Naive thymus-derived CD8-positive, alpha-beta T cell (primary cell): Measurements from ENCODE around the gene ZEB1. TPM values are rescaled to one million over a fixed set of nuclear protein-coding genes. Genes with fewer than 3 reads are reported as not detected.
"Not testable (repeated sequence)": the region's sequence is repeated elsewhere in the genome, so short reads cannot be mapped to it uniquely, and the experiment has no call there.

Source experiments
- ATAC-seq, 2 donors: fragments of 150-1000 bp; cut with Tn5 transposase in 1 of 2; sonication (Bioruptor Pico), chemical (Tn5 transposase) in 1 of 2; 1 replicate in 1 of 2; 2 replicates in 1 of 2; pipeline ENCODE4 v1.10.0; 2021; ENCODE audit warnings: mild to moderate bottlenecking in 2 of 2, moderate library complexity in 2 of 2
- POLR2A ChIA-PET: fragments of 350-600 bp; sonication (Branson Sonifier 250); formaldehyde crosslinking; loops from one replicate; lab custom pipeline; 2021; ENCODE audit warnings: antibody characterized with exemption; lab: Charles Lee
- DNase-seq, 10 donors: peaks; one replicate each; pipeline versions ENCODE4 v3.0.0 to v3.0.0-alpha.2; 2020 to 2022
- H3K27ac Mint-ChIP-seq, 10 donors: one replicate each; pipeline ENCODE4 v1.8.0; 2020 to 2022; ENCODE audit warnings: mild to moderate bottlenecking in 10 of 10, mixed read lengths in 10 of 10, moderate library complexity in 4 of 10, inconsistent platforms in 1 of 10
- H3K27me3 Mint-ChIP-seq, 5 donors: one replicate each; pipeline ENCODE4 v1.8.0; 2021 to 2022; ENCODE audit warnings: mixed read lengths in 5 of 5
- H3K36me3 Mint-ChIP-seq, 3 donors: one replicate each; pipeline ENCODE4 v1.8.0; 2020 to 2022; ENCODE audit warnings: mixed read lengths in 3 of 3, mild to moderate bottlenecking in 2 of 3, inconsistent platforms in 1 of 3
- H3K4me1 Mint-ChIP-seq, 4 donors: one replicate each; pipeline ENCODE4 v1.8.0; 2021 to 2022; ENCODE audit warnings: mixed read lengths in 4 of 4
- H3K4me3 Mint-ChIP-seq, 10 donors: one replicate each; pipeline ENCODE4 v1.8.0; 2020 to 2022; ENCODE audit warnings: mild to moderate bottlenecking in 10 of 10, mixed read lengths in 10 of 10, moderate library complexity in 6 of 10, inconsistent platforms in 1 of 10
- H3K9me3 Mint-ChIP-seq, 9 donors: one replicate each; pipeline ENCODE4 v1.8.0; 2020 to 2022; ENCODE audit warnings: mixed read lengths in 9 of 9, mild to moderate bottlenecking in 3 of 9, inconsistent platforms in 1 of 9, moderate library complexity in 1 of 9
- polyA plus RNA-seq, 3 donors: library from polyadenylated mRNA; unstranded; fragments of 300-500 nt; fragmentation: Illumina TruSeq; gene quantifications; one replicate each; pipeline ENCODE4 v1.2.3, GENCODE V29; 2021
- total RNA-seq, 8 experiments: library from RNA in 2 of 8; stranded (reverse) in 2 of 8; gene quantifications; one replicate each; pipeline ENCODE4 v1.2.3 and lab custom pipeline; 2021 to 2026

ZEB1 gene
- total and polyA plus RNA-seq, 5 experiments from 2014 or later: 25.2 to 72.4 (median 35.6) TPM

DNA sequence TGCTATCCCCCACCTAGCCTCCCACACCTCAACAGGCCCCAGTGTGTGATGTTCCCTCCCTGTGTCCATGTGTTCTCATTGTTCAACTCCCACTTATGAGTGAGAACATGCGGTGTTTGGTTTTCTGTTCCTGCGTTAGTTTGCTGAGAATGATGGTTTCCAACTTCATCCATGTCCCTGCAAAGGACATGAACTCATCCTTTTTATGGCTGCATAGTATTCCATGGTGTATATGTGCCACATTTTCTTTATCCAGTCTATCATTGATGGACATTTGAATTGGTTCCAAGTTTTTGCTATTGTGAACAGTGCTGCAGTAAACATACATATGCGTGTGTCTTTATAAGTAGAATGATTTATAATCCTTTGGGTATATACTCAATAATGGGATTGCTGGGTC lies 86.8 kb downstream of the ZEB1 start:
- POLR2A ChIA-PET, H3K4me3 Mint-ChIP-seq: not testable (repeated sequence)

DNA sequence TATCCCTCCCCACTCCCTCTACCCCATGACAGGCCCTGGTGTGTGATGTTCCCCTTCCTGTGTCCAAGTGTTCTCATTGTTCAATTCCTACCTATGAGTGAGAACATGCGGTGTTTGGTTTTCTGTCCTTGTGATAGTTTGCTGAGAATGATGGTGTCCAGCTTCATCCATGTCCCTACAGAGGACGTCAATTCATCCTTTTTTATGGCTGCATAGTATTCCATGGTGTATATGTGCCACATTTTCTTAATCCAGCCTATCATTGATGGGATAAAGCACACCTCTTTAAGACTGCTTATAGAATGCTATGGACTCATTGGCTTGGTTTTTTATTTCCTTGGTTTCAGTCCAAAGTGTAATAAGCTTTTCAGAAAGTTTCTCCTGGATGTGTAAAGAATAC lies 93.4 kb downstream of the ZEB1 start:
- peaks cover 16 to 47% (median 41%) of the 10 kb centered on the region in 4 donors for H3K4me1 Mint-ChIP-seq
- H3K27me3 Mint-ChIP-seq, DNase-seq, H3K4me3 Mint-ChIP-seq, ATAC-seq, H3K27ac Mint-ChIP-seq, POLR2A ChIA-PET: not testable (repeated sequence)
- peaks cover 11 to 27% (median 12%) of the 10 kb centered on the region in 3 donors for H3K36me3 Mint-ChIP-seq
- peaks cover 0 to 20% (median 7%) of the 10 kb centered on the region in 9 donors for H3K9me3 Mint-ChIP-seq

More for the DNA sequence above, 86.8 kb downstream of the ZEB1 start:
- Mint-ChIP-seq H3K4me1 (peaks cover 15 to 37% (median 30%) of the 10 kb centered on the region in 4 donors), H3K36me3 (peaks cover 3 to 27% (median 24%) of the 10 kb centered on the region in 3 donors), H3K27ac (peak overlapping the region in 1 of 10 donors; percentile 8), H3K9me3 (peaks cover 0 to 12% (median 3%) of the 10 kb centered on the region in 9 donors)
- not testable (repeated sequence) for ATAC-seq, DNase-seq, H3K27me3 Mint-ChIP-seq

DNA sequence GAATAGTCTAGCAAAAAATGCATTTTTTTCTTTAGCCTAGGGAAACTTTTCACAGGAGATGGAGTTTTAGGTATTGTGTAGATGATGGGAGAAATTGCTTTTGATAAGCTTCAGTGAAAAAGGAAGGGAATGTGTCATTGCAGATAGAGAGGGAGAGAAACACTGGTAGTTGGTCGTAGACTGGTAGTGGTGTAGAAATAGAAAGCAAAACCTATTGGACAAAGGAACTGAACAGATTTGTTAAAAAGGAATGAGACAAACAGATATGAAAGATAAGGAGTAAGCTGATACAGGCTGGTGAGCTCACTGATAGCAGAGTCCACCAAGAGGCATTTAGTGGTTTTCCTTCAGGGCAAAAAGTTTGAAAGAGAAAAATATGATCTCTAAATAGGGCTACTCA lies 94.3 kb downstream of the ZEB1 start:
- peak overlapping the region in 1 of 10 donors; percentile 3 for H3K27ac Mint-ChIP-seq
- peaks cover 20 to 54% (median 50%) of the 10 kb centered on the region in 4 donors for H3K4me1 Mint-ChIP-seq
- H3K27me3 Mint-ChIP-seq: no peaks in the 10 kb centered on the region
- H3K9me3 Mint-ChIP-seq: peaks cover 0 to 20% (median 7%) of the 10 kb centered on the region in 9 donors
- peaks cover 11 to 26% (median 11%) of the 10 kb centered on the region in 3 donors for H3K36me3 Mint-ChIP-seq
- ATAC-seq (no peak), DNase-seq (no peak)
- POLR2A ChIA-PET: no interaction called here
- H3K4me3 Mint-ChIP-seq: no peak overlapping the region

DNA sequence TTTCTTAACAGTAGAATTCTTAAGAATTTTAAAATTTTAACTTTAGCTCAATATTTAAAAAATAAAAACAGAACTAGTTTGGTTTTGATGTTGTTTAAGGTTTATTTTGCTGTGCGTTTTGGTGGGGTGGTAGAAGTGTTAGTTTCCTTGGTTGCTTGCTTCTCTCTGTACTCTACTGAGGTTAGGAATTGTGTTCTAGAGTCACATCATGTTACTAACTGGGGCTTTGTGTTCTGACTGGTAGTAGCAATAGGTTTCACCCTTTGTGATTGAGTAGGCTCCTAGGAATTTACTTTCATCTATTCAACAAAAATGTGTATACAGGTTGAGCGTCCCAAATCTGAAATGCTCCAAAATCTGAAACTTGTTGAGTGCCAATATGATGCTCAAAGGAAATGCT lies 99.5 kb downstream of the ZEB1 start:
- H3K4me3 Mint-ChIP-seq: no peak overlapping the region
- H3K27me3 Mint-ChIP-seq: no peaks in the 10 kb centered on the region

DNA sequence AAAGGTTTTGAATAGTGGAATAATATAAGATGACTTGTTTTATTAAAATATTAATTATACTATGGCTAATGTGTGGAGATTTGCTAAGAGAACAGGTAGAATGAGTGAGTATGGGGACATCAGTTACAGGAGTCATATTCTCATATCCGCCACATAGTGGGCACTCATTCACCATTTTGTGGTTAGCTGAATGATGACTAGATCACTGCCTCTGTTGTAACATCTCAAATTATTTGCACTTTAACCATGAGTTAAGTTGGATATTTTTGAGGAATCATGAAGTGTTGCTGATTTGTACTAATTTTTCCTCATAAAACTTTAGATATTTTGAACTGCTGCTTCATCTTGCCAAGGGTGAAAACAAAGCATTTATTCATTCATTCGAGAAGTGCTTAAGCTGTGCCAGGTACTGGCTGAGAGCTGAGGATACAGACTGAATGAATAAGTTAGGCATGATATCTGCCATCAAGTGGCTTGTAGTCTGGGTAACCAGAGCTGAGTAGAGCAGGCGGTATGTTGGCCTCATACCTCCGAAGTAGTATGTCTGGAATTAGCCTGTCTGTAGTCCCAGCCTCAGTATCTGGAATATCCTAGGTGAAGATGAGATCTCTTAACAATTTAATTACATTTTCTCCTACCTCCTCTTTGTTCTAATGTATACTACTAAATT lies 100.5 kb downstream of the ZEB1 start:
- Mint-ChIP-seq H3K4me3 (no peak overlapping the region), H3K4me1 (peaks cover 31 to 64% (median 57%) of the 10 kb centered on the region in 4 donors), H3K27ac (peak overlapping the region in 2 of 10 donors; percentile 80 to 82), H3K27me3 (no peaks in the 10 kb centered on the region), H3K36me3 (peaks cover 4 to 6% (median 4%) of the 10 kb centered on the region in 3 donors), H3K9me3 (peaks cover 0 to 1% (median 0%) of the 10 kb centered on the region in 9 donors)
- DNase-seq (no peak), ATAC-seq (no peak)
- POLR2A ChIA-PET: no interaction called here

More for the DNA sequence above, 99.5 kb downstream of the ZEB1 start:
- peaks cover 0 to 1% (median 0%) of the 10 kb centered on the region in 9 donors for H3K9me3 Mint-ChIP-seq
- POLR2A ChIA-PET: no interaction called here
- no peak for DNase-seq
- no peak for ATAC-seq
- H3K36me3 Mint-ChIP-seq: peaks cover 4 to 6% (median 4%) of the 10 kb centered on the region in 3 donors
- peaks cover 31 to 65% (median 60%) of the 10 kb centered on the region in 4 donors for H3K4me1 Mint-ChIP-seq
- H3K27ac Mint-ChIP-seq: peak overlapping the region in 1 of 10 donors; percentile 82

DNA sequence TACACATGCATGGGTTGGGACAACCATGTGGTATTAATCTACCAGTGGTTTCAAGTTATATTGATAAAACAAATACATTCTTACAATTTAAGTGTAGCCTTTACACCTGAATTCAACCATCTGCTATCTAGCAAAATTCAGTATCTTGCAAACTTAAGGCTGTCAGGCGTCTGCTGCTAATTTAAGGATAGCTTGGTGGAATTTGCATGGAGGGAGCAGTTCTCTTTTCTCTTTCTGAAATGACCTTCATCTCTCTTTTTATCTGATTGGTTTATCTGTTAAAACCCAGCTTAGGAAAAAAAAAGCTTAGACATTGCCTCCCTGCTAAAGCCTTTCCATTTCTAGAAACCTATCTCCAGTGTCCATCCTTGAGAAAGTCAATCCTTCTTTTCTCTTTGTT lies 102.3 kb downstream of the ZEB1 start:
- Mint-ChIP-seq H3K4me1 (peaks cover 31 to 67% (median 63%) of the 10 kb centered on the region in 4 donors), H3K36me3 (peaks cover 4 to 6% (median 5%) of the 10 kb centered on the region in 3 donors), H3K27ac (no peak overlapping the region), H3K4me3 (no peak overlapping the region), H3K27me3 (no peaks in the 10 kb centered on the region), H3K9me3 (peaks cover 0 to 1% (median 0%) of the 10 kb centered on the region in 9 donors)
- DNase-seq (no peak), ATAC-seq (no peak)
- POLR2A ChIA-PET: no interaction called here

DNA sequence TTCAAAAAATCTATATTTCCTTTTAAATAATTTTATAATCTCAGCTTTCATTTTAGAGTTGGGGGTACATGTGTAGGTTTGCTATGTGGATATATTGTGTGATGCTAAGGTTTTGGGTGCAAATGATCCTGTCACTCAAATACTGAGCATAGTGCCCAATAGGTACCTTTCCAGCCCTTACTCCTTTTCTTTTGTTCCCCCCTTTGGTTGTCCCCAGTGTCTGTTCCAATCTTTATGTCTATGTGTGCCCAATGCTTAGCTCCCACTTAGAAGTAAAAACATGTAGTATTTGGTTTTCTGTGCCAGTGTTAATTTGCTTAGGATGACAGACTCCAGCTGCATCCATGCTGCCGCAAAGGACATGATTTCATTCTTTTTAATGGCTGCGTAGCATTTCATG lies 103.6 kb downstream of the ZEB1 start:
- peaks cover 4 to 9% (median 6%) of the 10 kb centered on the region in 3 donors for H3K36me3 Mint-ChIP-seq
- POLR2A ChIA-PET: no interaction called here
- H3K27me3 Mint-ChIP-seq: no peaks in the 10 kb centered on the region
- peaks cover 28 to 62% (median 61%) of the 10 kb centered on the region in 4 donors for H3K4me1 Mint-ChIP-seq
- ATAC-seq (no peak), DNase-seq (no peak)
- peaks cover 0 to 4% (median 0%) of the 10 kb centered on the region in 9 donors for H3K9me3 Mint-ChIP-seq
- no peak overlapping the region for H3K27ac Mint-ChIP-seq
- H3K4me3 Mint-ChIP-seq: no peak overlapping the region

DNA sequence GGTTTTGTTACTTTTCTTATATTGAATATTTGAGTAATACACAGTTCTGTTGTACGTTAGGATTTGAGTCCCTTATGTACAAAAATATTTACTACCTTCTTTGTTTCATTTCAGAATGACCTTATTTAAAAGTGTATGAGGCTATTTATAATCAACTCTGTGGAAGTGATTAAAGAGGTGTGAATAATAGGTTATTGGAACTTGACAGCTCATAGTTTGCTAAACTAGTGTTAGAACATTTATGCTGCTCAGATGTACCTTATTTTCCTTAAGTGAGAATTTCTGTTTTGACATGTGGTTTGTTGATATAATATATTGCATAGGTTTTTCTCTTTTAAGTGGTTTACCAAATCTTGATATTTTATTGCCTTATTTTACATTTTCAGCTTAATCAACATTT lies 105.5 kb downstream of the ZEB1 start:
- Mint-ChIP-seq H3K27ac (no peak overlapping the region), H3K36me3 (peaks cover 16 to 21% (median 16%) of the 10 kb centered on the region in 3 donors), H3K27me3 (no peaks in the 10 kb centered on the region), H3K9me3 (peaks cover 0 to 17% (median 5%) of the 10 kb centered on the region in 9 donors), H3K4me3 (no peak overlapping the region), H3K4me1 (peaks cover 32 to 68% (median 63%) of the 10 kb centered on the region in 4 donors)
- POLR2A ChIA-PET: interaction anchor here (0.6 kb wide), 1 partner anchor 708 kb away, joined by 3 read pairs; no protein-coding TSS in a partner anchor
- DNase-seq: no peak
- ATAC-seq: no peak

DNA sequence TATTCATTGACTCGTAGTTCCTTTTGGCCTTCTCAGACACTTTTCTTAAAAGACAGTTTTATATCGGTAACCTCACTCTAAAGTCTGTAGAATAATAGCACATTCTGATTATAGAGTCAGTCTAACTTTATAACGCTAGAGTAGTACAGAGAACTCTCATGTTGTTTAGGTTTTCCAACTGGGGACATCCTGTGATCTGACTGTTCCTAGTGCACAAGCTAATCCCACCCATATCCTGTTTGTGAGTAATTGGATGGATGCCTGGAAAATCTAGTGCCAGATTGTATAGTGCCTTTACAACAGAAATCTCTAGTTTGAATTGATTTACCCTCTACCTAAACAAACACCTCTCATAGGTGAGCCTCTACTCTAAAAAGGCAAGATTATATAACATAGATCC lies 107.4 kb downstream of the ZEB1 start:
- Mint-ChIP-seq H3K4me3 (no peak overlapping the region), H3K4me1 (peaks cover 20 to 53% (median 51%) of the 10 kb centered on the region in 4 donors), H3K27ac (peak overlapping the region in 1 of 10 donors; percentile 6), H3K9me3 (peaks cover 0 to 17% (median 5%) of the 10 kb centered on the region in 9 donors), H3K27me3 (no peaks in the 10 kb centered on the region), H3K36me3 (peaks cover 16 to 17% (median 16%) of the 10 kb centered on the region in 3 donors)
- ATAC-seq (no peak), DNase-seq (no peak)
- POLR2A ChIA-PET: no interaction called here

DNA sequence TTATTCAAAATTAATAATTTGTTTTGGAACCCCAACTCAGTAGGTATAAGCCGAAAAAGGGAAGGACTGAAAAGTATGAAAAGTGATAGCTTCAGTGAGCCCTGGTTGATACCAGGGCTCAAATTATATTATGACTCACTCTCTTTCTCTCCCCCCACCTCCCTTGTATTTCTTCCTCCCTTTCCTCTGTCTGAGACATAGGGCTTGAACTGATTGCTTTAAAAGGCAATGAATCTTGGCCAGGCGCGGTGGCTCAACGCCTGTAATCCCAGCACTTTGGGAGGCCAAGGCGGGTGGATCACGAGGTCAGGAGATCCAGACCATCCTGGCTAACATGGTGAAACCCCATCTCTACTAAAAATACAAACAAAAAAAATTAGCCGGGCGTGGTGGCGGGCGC lies 108.3 kb downstream of the ZEB1 start:
- H3K27me3 Mint-ChIP-seq, H3K4me3 Mint-ChIP-seq, H3K27ac Mint-ChIP-seq, DNase-seq, ATAC-seq, POLR2A ChIA-PET: not testable (repeated sequence)
- Mint-ChIP-seq H3K4me1 (peaks cover 15 to 47% (median 46%) of the 10 kb centered on the region in 4 donors), H3K36me3 (peaks cover 12 to 17% (median 16%) of the 10 kb centered on the region in 3 donors), H3K9me3 (peaks cover 0 to 17% (median 5%) of the 10 kb centered on the region in 9 donors)

DNA sequence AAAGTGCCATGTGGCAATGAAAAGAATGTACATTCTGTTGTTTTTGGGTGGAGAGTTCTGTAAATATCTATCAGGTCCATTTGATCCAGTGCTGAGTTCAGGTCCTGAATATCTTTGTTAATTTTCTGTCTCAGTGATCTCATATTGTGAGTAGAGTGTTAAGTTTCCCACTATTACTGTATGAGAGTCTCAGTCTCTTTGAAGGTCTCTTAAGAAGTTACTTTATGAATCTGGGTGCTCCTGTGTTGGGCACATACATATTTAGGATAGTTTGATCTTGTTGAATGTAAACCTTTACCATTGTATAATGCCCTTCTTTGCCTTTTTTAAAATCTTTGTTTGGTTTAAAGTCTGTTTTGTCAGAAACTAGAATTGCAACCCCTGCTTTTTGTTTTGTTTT lies 109.5 kb downstream of the ZEB1 start:
- peaks cover 0 to 17% (median 5%) of the 10 kb centered on the region in 9 donors for H3K9me3 Mint-ChIP-seq
- H3K27me3 Mint-ChIP-seq, DNase-seq, POLR2A ChIA-PET, ATAC-seq: not testable (repeated sequence)
- peak overlapping the region in 3 of 10 donors; percentile 4 to 82 (median 61) for H3K27ac Mint-ChIP-seq
- H3K36me3 Mint-ChIP-seq: peaks cover 12 to 17% (median 16%) of the 10 kb centered on the region in 3 donors
- H3K4me1 Mint-ChIP-seq: peaks cover 12 to 42% (median 40%) of the 10 kb centered on the region in 4 donors
- H3K4me3 Mint-ChIP-seq: peak overlapping the region in 1 of 10 donors; percentile 3

DNA sequence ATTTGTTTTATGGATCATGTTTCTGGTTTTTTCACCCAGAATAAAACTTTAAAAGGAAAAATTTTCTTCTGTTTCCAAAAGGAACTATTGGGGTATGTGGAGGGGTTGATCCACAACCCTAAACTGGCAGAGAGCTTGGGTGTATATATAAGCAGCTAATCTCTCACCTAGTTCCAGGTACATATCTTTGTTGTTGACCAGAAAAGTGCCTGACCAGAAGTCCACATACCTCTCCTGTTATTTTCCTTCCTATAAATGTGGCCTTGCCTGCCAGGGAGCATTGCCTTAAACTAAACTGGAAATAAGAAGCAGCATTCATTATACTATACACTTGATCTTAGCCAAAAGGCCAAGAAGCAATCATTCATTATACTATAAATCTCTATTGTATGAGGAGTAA lies 112.0 kb downstream of the ZEB1 start:
- no peak for ATAC-seq
- no peaks in the 10 kb centered on the region for H3K27me3 Mint-ChIP-seq
- H3K4me1 Mint-ChIP-seq: peaks cover 23 to 47% (median 34%) of the 10 kb centered on the region in 4 donors
- no peak overlapping the region for H3K4me3 Mint-ChIP-seq
- no peak for DNase-seq
- peaks cover 0 to 30% (median 10%) of the 10 kb centered on the region in 9 donors for H3K9me3 Mint-ChIP-seq
- POLR2A ChIA-PET: no interaction called here
- no peak overlapping the region for H3K27ac Mint-ChIP-seq
- peaks cover 14 to 32% (median 22%) of the 10 kb centered on the region in 3 donors for H3K36me3 Mint-ChIP-seq

DNA sequence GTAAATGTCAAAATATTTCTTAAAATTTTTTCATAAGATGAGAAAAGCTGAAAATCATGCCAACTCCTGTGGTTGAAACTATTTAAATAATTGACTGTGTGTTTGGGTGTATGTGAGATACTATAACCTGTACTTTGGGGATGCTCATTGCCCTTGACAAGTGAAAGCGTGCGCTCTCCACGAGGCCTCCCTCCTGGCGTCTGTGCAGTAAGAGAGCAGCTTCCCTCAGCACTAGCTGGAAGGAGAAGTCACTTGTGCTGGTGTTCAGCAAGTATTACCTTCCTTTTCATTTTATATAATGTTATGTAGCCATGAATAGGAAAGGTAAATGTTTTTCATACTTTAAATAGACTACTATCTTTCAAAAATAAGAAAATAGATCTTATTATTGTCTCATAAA lies 118.9 kb downstream of the ZEB1 start:
- ATAC-seq (no peak), DNase-seq (no peak)
- Mint-ChIP-seq H3K4me3 (no peak overlapping the region), H3K4me1 (peaks cover 3 to 19% (median 16%) of the 10 kb centered on the region in 4 donors), H3K36me3 (peaks cover 16 to 39% (median 27%) of the 10 kb centered on the region in 3 donors), H3K9me3 (peaks cover 4 to 41% (median 21%) of the 10 kb centered on the region in 9 donors), H3K27me3 (no peaks in the 10 kb centered on the region), H3K27ac (no peak overlapping the region)
- POLR2A ChIA-PET: no interaction called here
